Skin epidermis (tissue), 12 donors: ENCODE results near the gene PFKFB4.

Experiments used
- H3K27ac ChIP-seq, 21 experiments: fragments of 200-600 bp; sonication (generic) in 11 of 21; one replicate each; pipeline ENCODE4 v1.5.0; 2020; ENCODE audit warnings: mild to moderate bottlenecking in 3 of 21, inconsistent platforms in 2 of 21, moderate library complexity in 2 of 21
- H3K4me3 ChIP-seq, 7 experiments: fragments of 200-600 bp; sonication (generic) in 2 of 7; one replicate each; pipeline ENCODE4 v1.5.0; 2020; ENCODE audit warnings: inconsistent platforms in 2 of 7, mild to moderate bottlenecking in 2 of 7, moderate library complexity in 1 of 7

PFKFB4 gene

GRCh38 chr3:48588230-48588629 lies 31.6 kb upstream of the PFKFB4 start:
- Histone ChIP-seq H3K27ac (no peak overlapping the region), H3K4me3 (no peak overlapping the region)

- Histone ChIP-seq H3K27ac (no peak overlapping the region), H3K4me3 (no peak overlapping the region)
These were observed 31.1 kb upstream of the PFKFB4 start for GRCh38 chr3:48587686-48588085.

- peak overlapping the region in 1 of 21 experiments; percentile 48 for H3K27ac ChIP-seq
- H3K4me3 ChIP-seq: no peak overlapping the region
These were observed 28.8 kb upstream of the PFKFB4 start for GRCh38 chr3:48585411-48585810.

- Histone ChIP-seq H3K27ac (peak overlapping the region in 1 of 21 experiments; percentile 48), H3K4me3 (no peak overlapping the region)
These were observed 28.2 kb upstream of the PFKFB4 start for GRCh38 chr3:48584836-48585235.

GRCh38 chr3:48581621-48582481 lies 25.2 kb upstream of the PFKFB4 start:
- peak overlapping the region in 3 of 21 experiments; percentile 16 to 61 (median 30) for H3K27ac ChIP-seq
- no peak overlapping the region for H3K4me3 ChIP-seq

GRCh38 chr3:48576647-48577046 lies 20.0 kb upstream of the PFKFB4 start:
- Histone ChIP-seq H3K27ac (peak overlapping the region in 1 of 21 experiments; percentile 58), H3K4me3 (no peak overlapping the region)

- Histone ChIP-seq H3K27ac (peak overlapping the region in 1 of 21 experiments; percentile 54), H3K4me3 (no peak overlapping the region)
These were observed 18.8 kb upstream of the PFKFB4 start for GRCh38 chr3:48575366-48575765.

- Histone ChIP-seq H3K27ac (peak overlapping the region in 1 of 21 experiments; percentile 41), H3K4me3 (no peak overlapping the region)
These were observed 17.5 kb upstream of the PFKFB4 start for GRCh38 chr3:48573973-48574585.

GRCh38 chr3:48572517-48572916 lies 15.9 kb upstream of the PFKFB4 start:
- H3K27ac ChIP-seq: peak overlapping the region in 2 of 21 experiments; percentile 14 to 68
- H3K4me3 ChIP-seq: no peak overlapping the region

- no peak overlapping the region for H3K4me3 ChIP-seq
- H3K27ac ChIP-seq: peak overlapping the region in 1 of 21 experiments; percentile 68
These were observed 15.3 kb upstream of the PFKFB4 start for GRCh38 chr3:48571938-48572337.

- no peak overlapping the region for H3K4me3 ChIP-seq
These were observed 13.3 kb upstream of the PFKFB4 start for GRCh38 chr3:48569808-48570450.

GRCh38 chr3:48569400-48569799 lies 12.8 kb upstream of the PFKFB4 start:
- Histone ChIP-seq H3K27ac (peak overlapping the region in 2 of 21 experiments; percentile 40 to 68), H3K4me3 (no peak overlapping the region)

More at GRCh38 chr3:48569808-48570450, 13.3 kb upstream of the PFKFB4 start:
- H3K27ac ChIP-seq: peak overlapping the region in 1 of 21 experiments; percentile 68

- H3K27ac ChIP-seq: peak overlapping the region in 3 of 21 experiments; percentile 35 to 68 (median 40)
- H3K4me3 ChIP-seq: no peak overlapping the region
These were observed 11.9 kb upstream of the PFKFB4 start for GRCh38 chr3:48568476-48568875.

- peak overlapping the region in 2 of 21 experiments; percentile 43 to 68 for H3K27ac ChIP-seq
- H3K4me3 ChIP-seq: no peak overlapping the region
These were observed 10.9 kb upstream of the PFKFB4 start for GRCh38 chr3:48567500-48567899.

- H3K27ac ChIP-seq: peak overlapping the region in 4 of 21 experiments; percentile 30 to 68 (median 42)
- H3K4me3 ChIP-seq: no peak overlapping the region
These were observed 10.5 kb upstream of the PFKFB4 start for GRCh38 chr3:48567090-48567489.

- Histone ChIP-seq H3K4me3 (no peak overlapping the region), H3K27ac (peak overlapping the region in 8 of 21 experiments; percentile 8 to 68 (median 40))
These were observed 9.8 kb upstream of the PFKFB4 start for GRCh38 chr3:48566401-48566760.

GRCh38 chr3:48565591-48566400 lies 9.2 kb upstream of the PFKFB4 start:
- H3K4me3 ChIP-seq: no peak overlapping the region
- H3K27ac ChIP-seq: peak overlapping the region in 9 of 21 experiments; percentile 17 to 68 (median 43)

GRCh38 chr3:48565186-48565585 lies 8.6 kb upstream of the PFKFB4 start:
- H3K4me3 ChIP-seq: no peak overlapping the region
- peak overlapping the region in 5 of 21 experiments; percentile 17 to 77 (median 52) for H3K27ac ChIP-seq

GRCh38 chr3:48564667-48565066 lies 8.1 kb upstream of the PFKFB4 start:
- peak overlapping the region in 10 of 21 experiments; percentile 15 to 81 (median 56) for H3K27ac ChIP-seq
- H3K4me3 ChIP-seq: no peak overlapping the region
